ENCODE measurements around the gene MTO1.

GRCh38 chr6:73528897-73529296 is 67.4 kb downstream of the MTO1 start:
- TF ChIP-seq ATF2 (CRISPR knock-in tag; IDR thresholded peaks at IDR 0.05; ENCODE audit: borderline replicate concordance, low read depth): no peak
- TF ChIP-seq ZNF423 (CRISPR knock-in tag; IDR thresholded peaks at IDR 0.05): no peak
- no peak for TF ChIP-seq CTCF (IDR thresholded peaks at IDR 0.05)
- TF ChIP-seq ZSCAN18 (CRISPR knock-in tag; IDR thresholded peaks at IDR 0.05): no peak
- TF ChIP-seq NR3C1 (CRISPR knock-in tag; conservative IDR thresholded peaks at IDR 0.05; ENCODE audit: low read depth): no peak

Measured in WTC11 (cell line).